Brain pericyte (primary cell): Measurements from ENCODE around the gene TENM4.
"Not testable (repeated sequence)": the region's sequence is repeated elsewhere in the genome, so short reads cannot be mapped to it uniquely, and the experiment has no call there.

Experiments used
- DNase-seq: peaks from one replicate; pipeline ENCODE4 v3.0.0-alpha.2; 2012; ENCODE audit warnings: low read depth, low spot score

Gene TENM4

GRCh38 chr11:78853521-78853920 lies 587.3 kb downstream of the TENM4 start:
- no peak for DNase-seq

GRCh38 chr11:78851878-78852586 lies 588.8 kb downstream of the TENM4 start:
- no peak for DNase-seq

- DNase-seq = no peak
Observed at GRCh38 chr11:78850078-78850477, 590.8 kb downstream of the TENM4 start.

GRCh38 chr11:78846269-78846668 lies 594.6 kb downstream of the TENM4 start:
- DNase-seq = no peak

GRCh38 chr11:78845496-78845895 lies 595.3 kb downstream of the TENM4 start:
- no peak for DNase-seq

GRCh38 chr11:78841456-78842060 lies 599.3 kb downstream of the TENM4 start:
- no peak for DNase-seq

GRCh38 chr11:78840623-78841022 lies 600.2 kb downstream of the TENM4 start:
- no peak for DNase-seq

GRCh38 chr11:78840200-78840599 lies 600.6 kb downstream of the TENM4 start:
- DNase-seq = peak; percentile 67

GRCh38 chr11:78838417-78838816 lies 602.4 kb downstream of the TENM4 start:
- DNase-seq = no peak

GRCh38 chr11:78835646-78836045 lies 605.2 kb downstream of the TENM4 start:
- no peak for DNase-seq

- no peak for DNase-seq
Observed at GRCh38 chr11:78834886-78835285, 605.9 kb downstream of the TENM4 start.

- no peak for DNase-seq
Observed at GRCh38 chr11:78833237-78833636, 607.6 kb downstream of the TENM4 start.

GRCh38 chr11:78832226-78832947 lies 608.4 kb downstream of the TENM4 start:
- no peak for DNase-seq

- no peak for DNase-seq
Observed at GRCh38 chr11:78831571-78831970, 609.3 kb downstream of the TENM4 start.

- peak; percentile 38 for DNase-seq
Observed at GRCh38 chr11:78830277-78830819, 610.5 kb downstream of the TENM4 start.

GRCh38 chr11:78829146-78829545 lies 611.7 kb downstream of the TENM4 start:
- no peak for DNase-seq

GRCh38 chr11:78828676-78829075 lies 612.2 kb downstream of the TENM4 start:
- DNase-seq = no peak

- DNase-seq = not testable (repeated sequence)
Observed at GRCh38 chr11:78827291-78827690, 613.5 kb downstream of the TENM4 start.

GRCh38 chr11:78825591-78826020 lies 615.2 kb downstream of the TENM4 start:
- no peak for DNase-seq

GRCh38 chr11:78823588-78823987 lies 617.2 kb downstream of the TENM4 start:
- no peak for DNase-seq

GRCh38 chr11:78822931-78823423 lies 617.9 kb downstream of the TENM4 start:
- no peak for DNase-seq
